HepG2 (cell line): Measurements from ENCODE around the gene LRRC10B. TPM values are rescaled to one million over a fixed set of nuclear protein-coding genes. Genes with fewer than 3 reads are reported as not detected.
A peak's percentile ranks its signal among the peaks of the same experiment; 100 is the strongest.

Experiments used
- ATF7-NPFF ChIP-seq: sonication (generic); formaldehyde crosslinking; IDR thresholded peaks from 2 replicates; pipeline ENCODE4 v1.8.1; 2023; ENCODE audit warnings: mild to moderate bottlenecking, low read depth, missing genetic modification reagents, moderate library complexity
- FOSL1 ChIP-seq: sonication (generic); formaldehyde crosslinking; IDR thresholded peaks from 2 replicates; pipeline ENCODE4 v1.9.0; 2021; ENCODE audit warnings: missing genetic modification reagents, borderline replicate concordance
- MXD4 ChIP-seq: IDR thresholded peaks from 2 replicates; pipeline ENCODE4 v1.6.1; 2016; ENCODE audit warnings: mild to moderate bottlenecking, missing biosample characterization, missing genetic modification reagents
- PTBP1 ChIP-seq: fragments of 200-400 bp; formaldehyde crosslinking; IDR thresholded peaks from 2 replicates; pipeline ENCODE4 v1.6.1; 2018; ENCODE audit warnings: low read length, low read depth; ENCODE audit not compliant: poor library complexity, severe bottlenecking
- RARA ChIP-seq: IDR thresholded peaks from 2 replicates; pipeline ENCODE4 v1.6.1; 2016; ENCODE audit warnings: missing genetic modification reagents, missing compliant biosample characterization
- ZBTB7A ChIP-seq: sonication (generic); formaldehyde crosslinking; IDR thresholded peaks from 2 replicates; pipeline ENCODE4 v1.8.0; 2022; ENCODE audit warnings: mild to moderate bottlenecking, missing genetic modification reagents
- ZFX ChIP-seq: sonication (generic); formaldehyde crosslinking; IDR thresholded peaks from 2 replicates; pipeline ENCODE4 v1.4.0; 2020; ENCODE audit warnings: mild to moderate bottlenecking, low read depth, missing genetic modification reagents, moderate library complexity
- ZFY ChIP-seq: sonication (generic); formaldehyde crosslinking; IDR thresholded peaks from 2 replicates; pipeline ENCODE4 v1.4.0; 2020; ENCODE audit warnings: missing genetic modification reagents
- ZNF121 ChIP-seq: sonication (generic); formaldehyde crosslinking; IDR thresholded peaks from 2 replicates; pipeline ENCODE4 v1.5.0; 2020; ENCODE audit warnings: mild to moderate bottlenecking, missing genetic modification reagents
- ZNF17 ChIP-seq: sonication (generic); formaldehyde crosslinking; IDR thresholded peaks from 2 replicates; pipeline ENCODE4 v1.5.0; 2020; ENCODE audit warnings: mild to moderate bottlenecking, missing genetic modification reagents
- ZNF263 ChIP-seq: sonication (generic); formaldehyde crosslinking; IDR thresholded peaks from 2 replicates; pipeline ENCODE4 v1.4.0; 2020; ENCODE audit warnings: missing genetic modification reagents
- ZNF382 ChIP-seq: sonication (generic); formaldehyde crosslinking; IDR thresholded peaks from 2 replicates; pipeline ENCODE4 v1.5.0; 2020; ENCODE audit warnings: missing genetic modification reagents, mild to moderate bottlenecking, borderline replicate concordance
- ZNF720 ChIP-seq: sonication (generic); formaldehyde crosslinking; IDR thresholded peaks from 2 replicates; pipeline ENCODE4 v1.4.0; 2020; ENCODE audit warnings: missing genetic modification reagents
- polyA plus RNA-seq, 8 experiments: library from polyadenylated mRNA; depleted of rRNA in 3 of 8; stranded (reverse) in 7 of 8; unstranded in 1 of 8; fragments of >200 nt; fragmentation: Illumina TruSeq in 4 of 8; extraction: Trizol in 4 of 8; gene quantifications; 2 replicates each; pipeline versions ENCODE4 v1.2.1 to v1.2.3, GENCODE V29; 2011 to 2016; ENCODE audit warnings: low read depth in 4 of 8, missing spikeins in 1 of 8, mixed read lengths in 1 of 8; ENCODE audit not compliant: insufficient read depth in 1 of 8
- total RNA-seq, 5 experiments: library from RNA; depleted of rRNA; stranded (reverse); fragments of >200 nt; fragmentation: Illumina TruSeq; extraction: Trizol; gene quantifications; 2 replicates each; pipeline ENCODE4 v1.2.3, GENCODE V29; 2016; ENCODE audit warnings: low read depth in 1 of 5
- TF ChIP-seq, protein P1 (sequence below): sonication (generic); formaldehyde crosslinking; IDR thresholded peaks from 2 replicates; pipeline ENCODE4 v1.5.0; 2020; ENCODE audit warnings: mild to moderate bottlenecking, missing genetic modification reagents
- TF ChIP-seq, protein P2 (sequence below): sonication (generic); formaldehyde crosslinking; IDR thresholded peaks from 2 replicates; pipeline ENCODE4 v1.4.0; 2020; ENCODE audit warnings: mild to moderate bottlenecking, missing genetic modification reagents

Gene LRRC10B
- total and polyA plus RNA-seq, 2 of the 13 experiments (the other 11 are each of a cell fraction or from before 2014, with no cell fraction given) = not detected

DNA sequence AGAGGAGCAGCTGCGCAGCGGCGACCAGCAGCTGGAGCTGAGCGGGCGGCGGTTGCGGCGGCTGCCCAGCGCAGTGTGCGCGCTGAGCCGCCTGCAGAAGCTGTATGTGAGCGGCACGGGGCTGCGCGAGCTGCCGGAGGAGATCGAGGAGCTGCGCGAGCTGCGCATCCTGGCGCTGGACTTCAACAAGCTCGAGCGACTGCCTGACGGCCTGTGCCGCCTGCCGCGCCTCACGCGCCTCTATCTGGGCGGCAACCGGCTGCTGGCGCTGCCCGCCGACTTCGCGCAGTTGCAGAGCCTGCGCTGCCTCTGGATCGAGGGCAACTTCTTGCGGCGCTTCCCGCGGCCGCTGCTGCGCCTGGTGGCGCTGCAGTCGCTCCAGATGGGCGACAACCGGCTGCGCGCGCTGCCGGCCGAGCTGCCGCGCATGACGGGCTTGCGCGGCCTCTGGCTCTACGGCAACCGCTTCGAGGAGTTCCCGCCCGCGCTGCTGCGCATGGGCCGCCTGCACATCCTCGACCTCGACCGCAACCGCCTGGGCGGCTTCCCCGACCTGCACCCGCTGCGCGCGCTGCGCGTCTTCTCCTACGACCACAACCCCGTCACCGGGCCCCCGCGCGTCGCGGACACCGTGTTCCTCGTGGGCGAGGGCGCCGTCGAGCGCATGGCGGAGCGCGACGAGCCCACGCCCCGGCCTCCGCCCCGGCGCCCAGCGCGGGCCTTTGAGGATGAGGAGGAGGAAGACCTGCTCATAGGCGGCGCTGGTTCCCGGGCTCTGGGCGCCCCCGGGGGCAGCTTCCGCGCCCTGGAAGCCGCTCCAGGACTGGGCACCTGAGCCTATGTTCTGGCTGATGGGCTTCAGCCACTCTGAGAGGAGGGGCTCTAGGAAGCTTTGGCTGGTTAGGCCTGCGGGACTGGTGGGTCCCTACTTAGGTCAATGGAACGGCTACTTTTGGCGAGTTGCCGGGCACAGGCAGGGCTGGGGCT, 787 bp downstream of the LRRC10B start (continued):
- TF ChIP-seq, protein P1, sequence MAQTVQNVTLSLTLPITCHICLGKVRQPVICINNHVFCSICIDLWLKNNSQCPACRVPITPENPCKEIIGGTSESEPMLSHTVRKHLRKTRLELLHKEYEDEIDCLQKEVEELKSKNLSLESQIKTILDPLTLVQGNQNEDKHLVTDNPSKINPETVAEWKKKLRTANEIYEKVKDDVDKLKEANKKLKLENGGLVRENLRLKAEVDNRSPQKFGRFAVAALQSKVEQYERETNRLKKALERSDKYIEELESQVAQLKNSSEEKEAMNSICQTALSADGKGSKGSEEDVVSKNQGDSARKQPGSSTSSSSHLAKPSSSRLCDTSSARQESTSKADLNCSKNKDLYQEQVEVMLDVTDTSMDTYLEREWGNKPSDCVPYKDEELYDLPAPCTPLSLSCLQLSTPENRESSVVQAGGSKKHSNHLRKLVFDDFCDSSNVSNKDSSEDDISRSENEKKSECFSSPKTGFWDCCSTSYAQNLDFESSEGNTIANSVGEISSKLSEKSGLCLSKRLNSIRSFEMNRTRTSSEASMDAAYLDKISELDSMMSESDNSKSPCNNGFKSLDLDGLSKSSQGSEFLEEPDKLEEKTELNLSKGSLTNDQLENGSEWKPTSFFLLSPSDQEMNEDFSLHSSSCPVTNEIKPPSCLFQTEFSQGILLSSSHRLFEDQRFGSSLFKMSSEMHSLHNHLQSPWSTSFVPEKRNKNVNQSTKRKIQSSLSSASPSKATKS = no peak
- TF ChIP-seq ZBTB7A (CRISPR knock-in tag) (no peak), ZNF17 (CRISPR knock-in tag) (no peak), ZNF121 (CRISPR knock-in tag) (no peak), ZNF263 (CRISPR knock-in tag) (no peak), ZFY (CRISPR knock-in tag) (peak; percentile 53; the same call in 1 of the 2 replicates), FOSL1 (no peak), ZNF382 (CRISPR knock-in tag) (no peak), MXD4 (peak; percentile 52; the same call in 1 of the 2 replicates), ATF7-NPFF (no peak), ZNF720 (no peak), ZFX (peak; percentile 46; the same call in 1 of the 2 replicates), RARA (CRISPR knock-in tag) (no peak), PTBP1 (no peak)
- TF ChIP-seq, protein P2, sequence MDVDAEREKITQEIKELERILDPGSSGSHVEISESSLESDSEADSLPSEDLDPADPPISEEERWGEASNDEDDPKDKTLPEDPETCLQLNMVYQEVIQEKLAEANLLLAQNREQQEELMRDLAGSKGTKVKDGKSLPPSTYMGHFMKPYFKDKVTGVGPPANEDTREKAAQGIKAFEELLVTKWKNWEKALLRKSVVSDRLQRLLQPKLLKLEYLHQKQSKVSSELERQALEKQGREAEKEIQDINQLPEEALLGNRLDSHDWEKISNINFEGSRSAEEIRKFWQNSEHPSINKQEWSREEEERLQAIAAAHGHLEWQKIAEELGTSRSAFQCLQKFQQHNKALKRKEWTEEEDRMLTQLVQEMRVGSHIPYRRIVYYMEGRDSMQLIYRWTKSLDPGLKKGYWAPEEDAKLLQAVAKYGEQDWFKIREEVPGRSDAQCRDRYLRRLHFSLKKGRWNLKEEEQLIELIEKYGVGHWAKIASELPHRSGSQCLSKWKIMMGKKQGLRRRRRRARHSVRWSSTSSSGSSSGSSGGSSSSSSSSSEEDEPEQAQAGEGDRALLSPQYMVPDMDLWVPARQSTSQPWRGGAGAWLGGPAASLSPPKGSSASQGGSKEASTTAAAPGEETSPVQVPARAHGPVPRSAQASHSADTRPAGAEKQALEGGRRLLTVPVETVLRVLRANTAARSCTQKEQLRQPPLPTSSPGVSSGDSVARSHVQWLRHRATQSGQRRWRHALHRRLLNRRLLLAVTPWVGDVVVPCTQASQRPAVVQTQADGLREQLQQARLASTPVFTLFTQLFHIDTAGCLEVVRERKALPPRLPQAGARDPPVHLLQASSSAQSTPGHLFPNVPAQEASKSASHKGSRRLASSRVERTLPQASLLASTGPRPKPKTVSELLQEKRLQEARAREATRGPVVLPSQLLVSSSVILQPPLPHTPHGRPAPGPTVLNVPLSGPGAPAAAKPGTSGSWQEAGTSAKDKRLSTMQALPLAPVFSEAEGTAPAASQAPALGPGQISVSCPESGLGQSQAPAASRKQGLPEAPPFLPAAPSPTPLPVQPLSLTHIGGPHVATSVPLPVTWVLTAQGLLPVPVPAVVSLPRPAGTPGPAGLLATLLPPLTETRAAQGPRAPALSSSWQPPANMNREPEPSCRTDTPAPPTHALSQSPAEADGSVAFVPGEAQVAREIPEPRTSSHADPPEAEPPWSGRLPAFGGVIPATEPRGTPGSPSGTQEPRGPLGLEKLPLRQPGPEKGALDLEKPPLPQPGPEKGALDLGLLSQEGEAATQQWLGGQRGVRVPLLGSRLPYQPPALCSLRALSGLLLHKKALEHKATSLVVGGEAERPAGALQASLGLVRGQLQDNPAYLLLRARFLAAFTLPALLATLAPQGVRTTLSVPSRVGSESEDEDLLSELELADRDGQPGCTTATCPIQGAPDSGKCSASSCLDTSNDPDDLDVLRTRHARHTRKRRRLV (CRISPR knock-in tag) = no peak
